ENCODE results near the gene MDP1.

- TF ChIP-seq CTCF (conservative IDR thresholded peaks at IDR 0.05; ENCODE audit: low read length), result no peak
- no peak for TF ChIP-seq EZH2phosphoT487 (IDR thresholded peaks at IDR 0.05; ENCODE audit: borderline replicate concordance, low read depth, low read length)
These were observed 22.3 kb upstream of the MDP1 start for GRCh38 chr14:24238123-24238522.

All from OCI-LY7 (cell line).